Activated naive CD4-positive, alpha-beta T cell treated with anti-CD3 and anti-CD28 coated beads, Interleukin-2, amount 50 U/mL, for 72 hours (primary cell): Measurements from ENCODE around the gene ASXL1. TPM values are rescaled to one million over a fixed set of nuclear protein-coding genes. Genes with fewer than 3 reads are reported as not detected.
A peak's percentile ranks its signal among the peaks of the same experiment; 100 is the strongest.
"Not testable (repeated sequence)": the region's sequence is repeated elsewhere in the genome, so short reads cannot be mapped to it uniquely, and the experiment has no call there.

Source experiments
- ATAC-seq, 2 donors: fragments of 150-1000 bp; cut with Tn5 transposase; 2 replicates each; pipeline ENCODE4 v1.10.0; 2021; ENCODE audit warnings: mild to moderate bottlenecking in 2 of 2, moderate library complexity in 2 of 2
- DNase-seq, 2 donors: peaks; one replicate each; pipeline ENCODE4 v3.0.0; 2021 to 2022; ENCODE audit warnings: low spot score in 2 of 2
- H3K27ac Mint-ChIP-seq, 2 donors: one replicate each; pipeline ENCODE4 v1.8.0; 2022; ENCODE audit warnings: mild to moderate bottlenecking in 2 of 2, mixed read lengths in 2 of 2
- H3K36me3 Mint-ChIP-seq, 2 donors: one replicate each; pipeline ENCODE4 v1.8.0; 2022; ENCODE audit warnings: mixed read lengths in 2 of 2
- H3K9me3 Mint-ChIP-seq, 2 donors: one replicate each; pipeline ENCODE4 v1.8.0; 2022; ENCODE audit warnings: mixed read lengths in 2 of 2
- total RNA-seq, 2 donors: library from RNA; stranded (reverse); gene quantifications; one replicate each; pipeline ENCODE4 v1.2.3, GENCODE V29; 2022

The ASXL1 gene
- total RNA-seq, 2 donors from 2014 or later, result 153 to 195 TPM

DNA sequence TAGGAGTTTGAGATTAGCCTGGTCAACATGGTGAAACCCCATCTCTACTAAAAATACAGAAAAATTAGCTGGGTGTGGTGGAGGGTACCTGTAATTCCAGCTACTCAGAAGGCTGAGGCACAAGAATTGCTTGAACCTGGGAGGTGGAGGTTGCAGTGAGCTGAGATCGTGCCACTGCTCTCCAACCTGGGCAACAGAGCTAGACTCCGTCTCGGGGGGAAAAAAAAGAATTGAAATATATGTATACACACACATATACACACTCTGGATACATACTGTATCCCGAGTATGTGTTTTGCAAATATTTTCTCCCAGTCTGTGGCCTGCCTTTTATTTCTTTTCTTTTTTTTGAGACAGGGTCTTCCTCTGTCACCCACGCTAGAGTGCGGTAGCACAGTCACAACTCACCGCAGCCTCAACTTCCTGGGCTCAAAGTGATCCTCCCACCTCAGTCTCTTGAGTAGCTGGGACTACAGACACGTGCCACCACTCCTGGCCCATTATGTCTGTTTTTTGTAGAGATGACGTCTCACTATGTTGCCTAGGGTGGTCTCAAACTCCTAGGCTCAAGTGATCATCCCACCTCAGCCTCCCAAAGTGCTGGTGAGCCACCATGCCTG is 49.1 kb downstream of the ASXL1 start:
- peak; percentile 93 to 99 for ATAC-seq
- H3K9me3 Mint-ChIP-seq, result not testable (repeated sequence)
- DNase-seq, result peak; percentile 52 to 61

DNA sequence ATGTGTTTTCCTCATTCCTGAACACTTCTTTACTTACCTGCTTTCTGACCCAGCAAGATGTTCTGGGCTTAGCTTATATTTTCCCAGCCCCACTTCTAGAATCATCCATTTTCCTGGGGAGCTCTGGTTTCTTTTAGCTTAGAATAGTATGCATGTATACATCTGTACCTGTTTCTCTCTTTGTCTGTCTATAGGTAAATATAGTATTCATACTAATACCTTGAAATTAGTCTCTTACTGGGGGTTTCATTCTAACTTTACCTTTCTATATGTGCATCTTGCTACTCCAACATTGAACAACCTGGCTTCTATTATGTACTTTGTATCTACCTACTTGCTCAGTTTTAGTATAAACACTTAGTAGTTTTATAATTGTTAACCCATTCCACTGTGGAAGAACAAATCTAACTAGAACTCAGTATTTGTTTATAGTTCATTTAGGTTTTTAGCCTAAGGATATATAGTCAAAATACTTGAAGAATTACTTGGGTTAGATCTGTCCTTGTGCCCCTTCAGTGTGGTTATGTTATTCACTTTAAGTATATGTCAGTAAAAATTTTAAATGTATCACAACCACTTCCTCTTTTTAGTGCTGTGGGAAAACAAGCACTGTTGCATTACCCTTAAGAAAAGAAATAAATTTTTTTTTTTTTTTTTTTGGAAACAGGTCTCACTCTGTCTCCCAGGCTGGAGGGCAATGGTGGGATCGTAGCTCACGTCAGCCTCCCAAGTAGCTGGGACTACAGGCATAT is 54.0 kb downstream of the ASXL1 start:
- ATAC-seq, result peak in 1 of 2 donors; percentile 24
- Mint-ChIP-seq H3K27ac (no peak overlapping the region), H3K9me3 (no peaks in the 10 kb centered on the region), H3K36me3 (peaks cover 0 to 22% of the 10 kb centered on the region in 2 donors)
- no peak for DNase-seq

More for the DNA sequence above, 49.1 kb downstream of the ASXL1 start:
- H3K36me3 Mint-ChIP-seq, result peaks cover 6 to 12% of the 10 kb centered on the region in 2 donors
- peak overlapping the region; percentile 18 to 47 for H3K27ac Mint-ChIP-seq

DNA sequence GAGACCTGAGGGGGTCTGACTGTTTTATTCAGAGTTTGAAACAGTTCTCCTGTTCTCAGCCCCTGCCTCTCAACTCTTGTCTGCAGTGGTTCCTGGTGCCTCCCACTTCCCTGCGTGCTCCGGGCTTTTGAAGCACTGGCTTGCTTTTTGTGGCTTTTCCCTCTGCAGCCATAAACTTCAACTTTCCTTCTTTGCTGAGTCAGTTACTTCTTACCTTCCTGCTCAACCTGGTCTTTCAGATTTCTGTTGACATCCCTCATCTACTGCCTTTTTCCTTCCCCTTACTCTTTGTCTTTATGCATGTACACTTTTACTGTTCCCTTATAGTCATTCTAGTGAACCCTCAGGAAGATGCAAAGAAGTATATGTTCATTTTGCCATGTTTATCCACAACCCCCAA is 57.4 kb downstream of the ASXL1 start:
- Mint-ChIP-seq H3K36me3 (peaks cover 0 to 23% of the 10 kb centered on the region in 2 donors), H3K9me3 (no peaks in the 10 kb centered on the region), H3K27ac (peak overlapping the region in 1 of 2 donors; percentile 2)
- ATAC-seq (no peak), DNase-seq (no peak)

DNA sequence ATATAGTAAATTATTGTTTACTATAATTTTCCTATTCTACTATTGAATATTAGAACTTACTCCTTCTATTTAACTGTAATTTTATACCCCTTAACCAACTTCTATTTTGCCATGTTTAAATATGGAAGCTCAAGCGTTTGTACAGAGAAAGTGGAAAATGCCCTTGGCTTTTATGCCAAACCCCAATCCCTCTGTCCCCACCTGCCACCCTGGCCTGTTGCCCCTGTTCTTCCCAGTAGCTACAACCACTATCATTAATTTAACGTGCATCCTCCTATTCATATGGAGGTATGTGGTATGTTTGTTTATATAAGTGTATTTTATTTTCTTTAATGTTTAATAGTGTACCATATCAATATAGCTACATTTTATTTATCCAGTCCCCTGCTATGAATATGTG is 58.1 kb downstream of the ASXL1 start:
- Mint-ChIP-seq H3K9me3 (no peaks in the 10 kb centered on the region), H3K27ac (no peak overlapping the region), H3K36me3 (peaks cover 0 to 23% of the 10 kb centered on the region in 2 donors)
- no peak for DNase-seq
- no peak for ATAC-seq

DNA sequence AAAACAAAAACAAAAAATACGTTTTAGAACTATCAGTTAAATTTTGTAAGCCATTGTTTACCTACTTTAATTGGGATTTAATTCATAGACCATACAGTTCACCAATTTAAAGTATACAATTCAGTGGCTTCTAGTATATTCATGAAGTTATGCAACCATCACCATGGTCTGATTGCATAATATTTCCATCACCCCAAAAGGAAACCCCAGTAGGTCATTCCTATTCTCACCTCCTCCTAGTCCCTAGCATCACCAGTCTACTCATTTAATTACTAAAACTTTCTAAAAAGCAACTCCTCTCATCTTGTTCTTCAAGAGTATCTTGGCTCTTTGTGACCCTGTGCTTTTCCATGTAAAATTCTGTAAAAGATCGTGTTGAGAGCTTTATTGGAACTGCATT is 60.2 kb downstream of the ASXL1 start:
- Mint-ChIP-seq H3K36me3 (peaks cover 0 to 17% of the 10 kb centered on the region in 2 donors), H3K9me3 (no peaks in the 10 kb centered on the region), H3K27ac (no peak overlapping the region)
- no peak for DNase-seq
- peak; percentile 56 to 60 for ATAC-seq

DNA sequence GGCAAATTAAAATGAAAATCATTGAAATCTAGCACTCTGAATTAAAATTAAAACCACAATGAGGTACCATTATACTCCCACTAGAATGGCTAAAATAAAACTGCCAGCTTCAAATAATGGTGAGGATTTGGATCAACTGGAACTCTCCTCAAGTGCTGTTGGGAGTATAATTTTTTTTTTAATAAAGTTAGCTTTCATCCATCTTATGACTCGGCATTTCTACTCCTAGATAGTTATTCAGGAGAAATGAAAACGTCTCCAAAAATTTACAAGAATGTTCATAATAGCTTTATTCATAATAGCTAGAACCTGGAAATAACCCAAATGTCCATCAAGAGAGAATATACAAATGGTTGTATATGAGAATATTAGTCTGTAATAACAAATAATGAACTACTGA is 63.2 kb downstream of the ASXL1 start:
- Mint-ChIP-seq H3K9me3 (peaks cover 0 to 4% of the 10 kb centered on the region in 2 donors), H3K36me3 (peaks cover 0 to 23% of the 10 kb centered on the region in 2 donors), H3K27ac (no peak overlapping the region)
- DNase-seq, result no peak
- ATAC-seq, result no peak

DNA sequence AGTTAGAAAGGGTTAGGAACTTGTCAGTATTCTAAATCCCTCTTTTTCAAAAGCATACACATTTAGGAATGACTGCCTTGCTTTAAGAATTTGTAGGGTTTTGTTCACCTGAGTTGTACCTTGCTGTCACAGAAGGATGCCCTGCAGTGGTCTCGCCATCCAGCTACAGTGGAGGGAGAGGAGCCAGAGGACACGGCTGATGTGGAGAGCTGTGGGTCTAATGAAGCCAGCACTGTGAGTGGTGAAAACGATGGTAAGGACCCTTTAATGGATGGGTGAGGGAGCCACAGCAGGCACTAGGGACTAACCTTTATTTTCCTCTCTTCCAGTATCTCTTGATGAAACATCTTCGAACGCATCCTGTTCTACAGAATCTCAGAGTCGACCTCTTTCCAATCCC is 69.9 kb downstream of the ASXL1 start:
- H3K27ac Mint-ChIP-seq, result peak overlapping the region; percentile 52 to 82
- no peak for ATAC-seq
- H3K36me3 Mint-ChIP-seq, result peaks cover 20 to 29% of the 10 kb centered on the region in 2 donors
- no peak for DNase-seq
- peaks cover 0 to 4% of the 10 kb centered on the region in 2 donors for H3K9me3 Mint-ChIP-seq

DNA sequence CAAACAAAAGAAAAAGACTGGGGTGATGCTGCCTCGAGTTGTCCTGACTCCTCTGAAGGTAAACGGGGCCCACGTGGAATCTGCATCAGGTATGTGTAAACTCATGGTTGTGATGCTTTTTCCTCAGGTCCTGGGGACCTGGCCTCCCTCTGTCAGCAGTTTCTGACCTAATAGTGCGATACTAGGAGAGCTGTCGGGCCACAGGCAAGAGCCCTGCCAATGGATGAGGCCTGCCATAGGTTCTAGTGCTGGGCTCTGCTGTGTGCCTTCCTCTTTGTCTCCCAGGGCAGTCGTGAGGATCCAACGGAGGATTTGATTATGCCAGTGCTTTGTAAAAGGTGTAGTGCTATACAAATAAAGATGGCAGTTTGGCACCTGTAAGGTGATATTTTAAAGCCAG is 71.2 kb downstream of the ASXL1 start:
- DNase-seq (no peak), ATAC-seq (no peak)
- Mint-ChIP-seq H3K27ac (peak overlapping the region; percentile 59 to 70), H3K9me3 (peaks cover 0 to 4% of the 10 kb centered on the region in 2 donors), H3K36me3 (peaks cover 26 to 34% of the 10 kb centered on the region in 2 donors)

DNA sequence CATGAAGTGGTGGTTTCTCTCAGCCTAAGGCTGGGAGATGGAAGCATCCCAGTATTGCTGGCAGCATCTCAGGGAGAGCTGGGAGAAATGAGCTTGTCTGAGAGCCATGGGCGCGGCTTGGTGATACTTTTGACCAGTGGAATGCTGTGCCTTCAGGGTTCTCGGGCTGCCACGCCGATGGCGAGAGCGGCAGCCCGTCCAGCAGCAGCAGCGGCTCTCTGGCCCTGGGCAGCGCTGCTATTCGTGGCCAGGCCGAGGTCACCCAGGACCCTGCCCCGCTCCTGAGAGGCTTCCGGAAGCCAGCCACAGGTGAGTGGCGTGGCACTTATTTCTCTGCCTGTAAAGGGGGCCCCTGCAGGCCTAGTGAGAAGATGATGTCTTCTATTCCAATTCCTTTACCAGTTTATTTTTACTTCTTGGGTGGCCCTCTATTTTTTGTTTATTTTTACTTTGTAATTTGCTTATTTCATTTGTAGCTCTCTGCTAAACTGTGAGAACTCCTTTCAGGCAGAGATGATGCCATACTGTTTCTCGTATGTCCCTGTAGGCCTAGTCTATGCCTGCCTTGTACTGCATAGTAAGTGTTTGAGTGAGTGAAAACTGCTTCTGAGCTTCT is 71.7 kb downstream of the ASXL1 start:
- DNase-seq, result no peak
- no peak for ATAC-seq
- peaks cover 26 to 33% of the 10 kb centered on the region in 2 donors for H3K36me3 Mint-ChIP-seq
- peaks cover 0 to 3% of the 10 kb centered on the region in 2 donors for H3K9me3 Mint-ChIP-seq
- peak overlapping the region in 1 of 2 donors; percentile 70 for H3K27ac Mint-ChIP-seq

DNA sequence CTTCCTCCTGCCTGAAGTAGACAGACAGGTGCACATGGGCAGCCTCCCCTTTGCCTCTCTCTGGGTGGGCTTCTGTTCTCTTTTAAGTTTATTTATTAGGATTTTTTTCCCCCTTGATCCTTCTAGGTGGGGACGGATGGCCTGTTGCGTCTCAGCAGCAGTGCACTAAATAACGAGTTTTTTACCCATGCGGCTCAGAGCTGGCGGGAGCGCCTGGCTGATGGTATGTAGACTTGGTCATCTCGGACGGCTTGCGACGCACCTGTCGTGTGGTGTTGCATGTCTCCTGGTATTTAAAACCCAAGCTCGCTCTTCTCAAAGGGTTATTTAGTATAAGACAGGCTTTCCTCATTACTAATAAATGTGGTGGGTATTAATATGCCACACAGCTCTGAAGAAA is 73.3 kb downstream of the ASXL1 start:
- Mint-ChIP-seq H3K27ac (peak overlapping the region; percentile 42 to 51), H3K36me3 (peaks cover 22 to 26% of the 10 kb centered on the region in 2 donors), H3K9me3 (no peaks in the 10 kb centered on the region)
- DNase-seq (no peak), ATAC-seq (no peak)

DNA sequence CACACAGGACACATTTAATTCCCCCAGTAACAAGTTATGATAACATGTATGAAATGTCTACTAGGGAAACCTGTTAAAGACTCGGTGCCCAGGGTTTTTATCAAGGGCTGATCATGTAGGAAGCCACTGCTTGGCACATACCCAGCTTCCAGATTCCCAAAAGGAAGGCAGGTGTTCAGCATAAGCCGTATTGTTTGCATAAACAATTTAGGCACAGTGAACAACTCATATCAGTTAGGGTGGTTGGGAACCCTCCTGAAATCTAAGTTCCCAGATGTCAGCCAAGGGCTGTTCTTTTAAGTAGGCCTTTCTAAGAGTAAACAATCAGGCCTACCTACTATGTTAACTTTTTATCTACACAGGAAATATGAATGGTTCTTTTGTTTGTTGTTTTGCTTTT is 74.1 kb downstream of the ASXL1 start:
- H3K36me3 Mint-ChIP-seq, result peaks cover 24 to 26% of the 10 kb centered on the region in 2 donors
- ATAC-seq (no peak), DNase-seq (no peak)
- H3K27ac Mint-ChIP-seq, result no peak overlapping the region
- H3K9me3 Mint-ChIP-seq, result no peaks in the 10 kb centered on the region

DNA sequence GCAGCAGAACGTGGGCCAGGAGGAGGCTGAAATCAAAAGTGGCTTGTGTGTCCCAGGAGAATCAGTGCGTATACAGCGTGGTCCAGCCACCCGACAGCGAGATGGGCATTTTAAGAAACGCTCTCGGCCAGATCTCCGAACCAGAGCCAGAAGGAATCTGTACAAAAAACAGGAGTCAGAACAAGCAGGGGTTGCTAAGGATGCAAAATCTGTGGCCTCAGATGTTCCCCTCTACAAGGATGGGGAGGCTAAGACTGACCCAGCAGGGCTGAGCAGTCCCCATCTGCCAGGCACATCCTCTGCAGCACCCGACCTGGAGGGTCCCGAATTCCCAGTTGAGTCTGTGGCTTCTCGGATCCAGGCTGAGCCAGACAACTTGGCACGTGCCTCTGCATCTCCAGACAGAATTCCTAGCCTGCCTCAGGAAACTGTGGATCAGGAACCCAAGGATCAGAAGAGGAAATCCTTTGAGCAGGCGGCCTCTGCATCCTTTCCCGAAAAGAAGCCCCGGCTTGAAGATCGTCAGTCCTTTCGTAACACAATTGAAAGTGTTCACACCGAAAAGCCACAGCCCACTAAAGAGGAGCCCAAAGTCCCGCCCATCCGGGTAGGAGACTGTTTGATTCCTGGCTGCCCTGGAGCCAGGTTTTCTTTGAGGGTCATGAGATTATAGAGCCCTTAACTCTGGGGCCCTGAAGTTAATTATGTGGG is 75.3 kb downstream of the ASXL1 start:
- Mint-ChIP-seq H3K27ac (no peak overlapping the region), H3K36me3 (peaks cover 23 to 27% of the 10 kb centered on the region in 2 donors), H3K9me3 (no peaks in the 10 kb centered on the region)
- ATAC-seq, result no peak
- DNase-seq, result no peak

DNA sequence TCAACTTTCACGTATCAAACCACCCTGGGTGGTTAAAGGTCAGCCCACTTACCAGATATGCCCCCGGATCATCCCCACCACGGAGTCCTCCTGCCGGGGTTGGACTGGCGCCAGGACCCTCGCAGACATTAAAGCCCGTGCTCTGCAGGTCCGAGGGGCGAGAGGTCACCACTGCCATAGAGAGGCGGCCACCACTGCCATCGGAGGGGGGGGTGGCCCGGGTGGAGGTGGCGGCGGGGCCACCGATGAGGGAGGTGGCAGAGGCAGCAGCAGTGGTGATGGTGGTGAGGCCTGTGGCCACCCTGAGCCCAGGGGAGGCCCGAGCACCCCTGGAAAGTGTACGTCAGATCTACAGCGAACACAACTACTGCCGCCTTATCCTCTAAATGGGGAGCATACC is 76.3 kb downstream of the ASXL1 start:
- peaks cover 28 to 29% of the 10 kb centered on the region in 2 donors for H3K36me3 Mint-ChIP-seq

DNA sequence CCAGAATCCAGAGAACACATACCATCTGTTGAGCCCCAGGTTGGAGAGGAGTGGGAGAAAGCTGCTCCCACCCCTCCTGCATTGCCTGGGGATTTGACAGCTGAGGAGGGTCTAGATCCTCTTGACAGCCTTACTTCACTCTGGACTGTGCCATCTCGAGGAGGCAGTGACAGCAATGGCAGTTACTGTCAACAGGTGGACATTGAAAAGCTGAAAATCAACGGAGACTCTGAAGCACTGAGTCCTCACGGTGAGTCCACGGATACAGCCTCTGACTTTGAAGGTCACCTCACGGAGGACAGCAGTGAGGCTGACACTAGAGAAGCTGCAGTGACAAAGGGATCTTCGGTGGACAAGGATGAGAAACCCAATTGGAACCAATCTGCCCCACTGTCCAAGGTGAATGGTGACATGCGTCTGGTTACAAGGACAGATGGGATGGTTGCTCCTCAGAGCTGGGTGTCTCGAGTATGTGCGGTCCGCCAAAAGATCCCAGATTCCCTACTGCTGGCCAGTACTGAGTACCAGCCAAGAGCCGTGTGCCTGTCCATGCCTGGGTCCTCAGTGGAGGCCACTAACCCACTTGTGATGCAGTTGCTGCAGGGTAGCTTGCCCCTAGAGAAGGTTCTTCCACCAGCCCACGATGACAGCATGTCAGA is 77.4 kb downstream of the ASXL1 start:
- H3K36me3 Mint-ChIP-seq, result peaks cover 28% of the 10 kb centered on the region in 2 donors
- ATAC-seq, result no peak

More for the DNA sequence above, 76.3 kb downstream of the ASXL1 start:
- no peak for DNase-seq
- ATAC-seq, result no peak
- H3K27ac Mint-ChIP-seq, result no peak overlapping the region
- H3K9me3 Mint-ChIP-seq, result no peaks in the 10 kb centered on the region

DNA sequence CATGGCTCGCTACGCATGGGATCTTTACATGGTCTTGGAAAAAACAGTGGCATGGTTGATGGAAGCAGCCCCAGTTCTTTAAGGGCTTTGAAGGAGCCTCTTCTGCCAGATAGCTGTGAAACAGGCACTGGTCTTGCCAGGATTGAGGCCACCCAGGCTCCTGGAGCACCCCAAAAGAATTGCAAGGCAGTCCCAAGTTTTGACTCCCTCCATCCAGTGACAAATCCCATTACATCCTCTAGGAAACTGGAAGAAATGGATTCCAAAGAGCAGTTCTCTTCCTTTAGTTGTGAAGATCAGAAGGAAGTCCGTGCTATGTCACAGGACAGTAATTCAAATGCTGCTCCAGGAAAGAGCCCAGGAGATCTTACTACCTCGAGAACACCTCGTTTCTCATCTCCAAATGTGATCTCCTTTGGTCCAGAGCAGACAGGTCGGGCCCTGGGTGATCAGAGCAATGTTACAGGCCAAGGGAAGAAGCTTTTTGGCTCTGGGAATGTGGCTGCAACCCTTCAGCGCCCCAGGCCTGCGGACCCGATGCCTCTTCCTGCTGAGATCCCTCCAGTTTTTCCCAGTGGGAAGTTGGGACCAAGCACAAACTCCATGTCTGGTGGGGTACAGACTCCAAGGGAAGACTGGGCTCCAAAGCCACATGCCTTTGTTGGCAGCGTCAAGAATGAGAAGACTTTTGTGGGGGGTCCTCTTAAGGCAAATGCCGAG is 78.2 kb downstream of the ASXL1 start:
- H3K9me3 Mint-ChIP-seq, result no peaks in the 10 kb centered on the region
- DNase-seq (no peak), ATAC-seq (no peak)
- peak overlapping the region in 1 of 2 donors; percentile 68 for H3K27ac Mint-ChIP-seq
- peaks cover 28% of the 10 kb centered on the region in 2 donors for H3K36me3 Mint-ChIP-seq

More for the DNA sequence above, 77.4 kb downstream of the ASXL1 start:
- DNase-seq, result no peak
- Mint-ChIP-seq H3K9me3 (no peaks in the 10 kb centered on the region), H3K27ac (no peak overlapping the region)

DNA sequence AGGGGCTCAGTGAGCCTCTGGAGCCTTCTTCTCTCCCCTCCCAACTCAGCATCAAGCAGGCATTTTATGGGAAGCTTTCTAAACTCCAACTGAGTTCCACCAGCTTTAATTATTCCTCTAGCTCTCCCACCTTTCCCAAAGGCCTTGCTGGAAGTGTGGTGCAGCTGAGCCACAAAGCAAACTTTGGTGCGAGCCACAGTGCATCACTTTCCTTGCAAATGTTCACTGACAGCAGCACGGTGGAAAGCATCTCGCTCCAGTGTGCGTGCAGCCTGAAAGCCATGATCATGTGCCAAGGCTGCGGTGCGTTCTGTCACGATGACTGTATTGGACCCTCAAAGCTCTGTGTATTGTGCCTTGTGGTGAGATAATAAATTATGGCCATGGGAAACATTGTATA is 78.8 kb downstream of the ASXL1 start:
- Mint-ChIP-seq H3K27ac (no peak overlapping the region), H3K36me3 (peaks cover 23 to 28% of the 10 kb centered on the region in 2 donors)
- ATAC-seq, result no peak

More for the DNA sequence above, 78.8 kb downstream of the ASXL1 start:
- H3K9me3 Mint-ChIP-seq, result no peaks in the 10 kb centered on the region
- DNase-seq, result no peak
